ENCODE results near the gene ZFR2. TPM values are rescaled to one million over a fixed set of nuclear protein-coding genes. Genes with fewer than 3 reads are reported as not detected.

The ZFR2 gene
- total RNA-seq, 1 donor = not detected

GRCh38 chr19:3785451-3785937 lies 83.3 kb downstream of the ZFR2 start:
- H3K4me3 ChIP-seq (ENCODE audit: low read depth, low read length) = no peak overlapping the region
- no peak for DNase-seq (ENCODE audit: low read depth)

GRCh38 chr19:3784607-3785450 lies 84.0 kb downstream of the ZFR2 start:
- no peak overlapping the region for H3K4me3 ChIP-seq (ENCODE audit: low read depth, low read length)
- DNase-seq (ENCODE audit: low read depth) = no peak
- no peak for TF ChIP-seq CTCF (IDR thresholded peaks at IDR 0.05; ENCODE audit: insufficient read depth, low read length)

More at GRCh38 chr19:3785451-3785937, 83.3 kb downstream of the ZFR2 start:
- TF ChIP-seq CTCF (IDR thresholded peaks at IDR 0.05; ENCODE audit: insufficient read depth, low read length) = no peak

- no peak for DNase-seq (ENCODE audit: low read depth)
- no peak for TF ChIP-seq CTCF (IDR thresholded peaks at IDR 0.05; ENCODE audit: insufficient read depth, low read length)
Observed at GRCh38 chr19:3783660-3784584, 84.9 kb downstream of the ZFR2 start.

GRCh38 chr19:3782903-3783302 lies 85.9 kb downstream of the ZFR2 start:
- no peak overlapping the region for H3K4me3 ChIP-seq (ENCODE audit: low read depth, low read length)
- no peak for DNase-seq (ENCODE audit: low read depth)
- TF ChIP-seq CTCF (IDR thresholded peaks at IDR 0.05; ENCODE audit: insufficient read depth, low read length) = no peak

More at GRCh38 chr19:3783660-3784584, 84.9 kb downstream of the ZFR2 start:
- H3K4me3 ChIP-seq (ENCODE audit: low read depth, low read length) = no peak overlapping the region

- DNase-seq (ENCODE audit: low read depth) = no peak
- H3K4me3 ChIP-seq (ENCODE audit: low read depth, low read length) = no peak overlapping the region
- no peak for TF ChIP-seq CTCF (IDR thresholded peaks at IDR 0.05; ENCODE audit: insufficient read depth, low read length)
Observed at GRCh38 chr19:3782330-3782729, 86.5 kb downstream of the ZFR2 start.

- TF ChIP-seq CTCF (IDR thresholded peaks at IDR 0.05; ENCODE audit: insufficient read depth, low read length) = no peak
- H3K4me3 ChIP-seq (ENCODE audit: low read depth, low read length) = no peak overlapping the region
- DNase-seq (ENCODE audit: low read depth) = no peak
Observed at GRCh38 chr19:3781603-3782002, 87.2 kb downstream of the ZFR2 start.

Measured in fibroblast of the aortic adventitia (primary cell).